ENCODE results near the gene CD163L1.

The CD163L1 gene

GRCh38 chr12:7321624-7322023, 122.3 kb downstream of the CD163L1 start:
- DNase-seq = no peak

- DNase-seq = no peak
Measured at GRCh38 chr12:7319930-7320329, 124.0 kb downstream of the CD163L1 start.

GRCh38 chr12:7310070-7310469, 133.9 kb downstream of the CD163L1 start:
- DNase-seq = no peak

All from C1 segment of cervical spinal cord (tissue), 14 donors.